ENCODE results near the gene CRYBB2.

CRYBB2 gene

DNA sequence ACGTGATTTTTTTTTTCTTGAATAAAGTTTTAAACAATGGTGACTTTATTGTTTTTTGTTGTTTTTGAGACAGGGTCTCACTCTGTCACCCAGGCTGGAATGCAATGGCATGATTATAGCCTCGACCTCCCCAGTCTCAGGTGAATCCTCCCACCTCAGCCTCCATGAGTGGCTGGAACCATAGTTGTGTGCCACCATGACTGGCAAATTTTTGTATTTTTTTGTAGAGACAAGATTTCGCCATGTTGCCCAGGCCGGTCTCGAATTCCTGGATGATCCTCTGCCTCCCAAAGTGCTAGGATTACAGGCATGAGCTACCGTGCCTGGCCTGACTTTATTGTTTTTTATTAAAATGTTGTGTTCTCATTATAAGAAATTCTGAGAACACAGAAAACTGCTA is 32.0 kb upstream of the CRYBB2 start:
- no peak overlapping the region for H3K4me3 ChIP-seq (ENCODE audit: low read length)
- DNase-seq (ENCODE audit: low read depth): no peak

DNA sequence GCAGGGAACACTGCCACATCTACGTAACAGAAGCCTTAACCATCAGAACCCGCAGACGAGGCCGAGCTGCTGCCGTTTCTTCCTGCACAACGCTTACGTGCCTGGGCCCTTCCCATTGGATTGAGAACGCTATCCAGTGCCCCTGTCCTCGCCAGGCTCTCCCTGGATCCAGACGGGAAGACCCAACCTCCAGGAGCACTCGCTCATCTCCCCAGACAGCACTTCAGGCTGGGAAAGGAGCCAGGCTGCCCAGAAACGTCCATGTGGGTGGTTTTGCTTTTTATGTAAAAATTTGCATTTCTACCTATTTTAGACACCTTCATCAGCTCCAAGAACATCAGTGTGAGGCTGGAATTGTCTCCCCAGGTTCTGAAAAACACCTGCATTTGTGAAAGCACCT is 27.0 kb upstream of the CRYBB2 start:
- DNase-seq (ENCODE audit: low read depth): no peak
- no peak for TF ChIP-seq CTCF (conservative IDR thresholded peaks at IDR 0.05; ENCODE audit: low read length)
- no peak overlapping the region for H3K4me3 ChIP-seq (ENCODE audit: low read length)

More for the DNA sequence above, 32.0 kb upstream of the CRYBB2 start:
- TF ChIP-seq CTCF (conservative IDR thresholded peaks at IDR 0.05; ENCODE audit: low read length): no peak

GRCh38 chr22:25193130-25193529 is 26.3 kb upstream of the CRYBB2 start:
- TF ChIP-seq CTCF (conservative IDR thresholded peaks at IDR 0.05; ENCODE audit: low read length): no peak
- DNase-seq (ENCODE audit: low read depth): no peak
- H3K4me3 ChIP-seq (ENCODE audit: low read length): no peak overlapping the region

DNA sequence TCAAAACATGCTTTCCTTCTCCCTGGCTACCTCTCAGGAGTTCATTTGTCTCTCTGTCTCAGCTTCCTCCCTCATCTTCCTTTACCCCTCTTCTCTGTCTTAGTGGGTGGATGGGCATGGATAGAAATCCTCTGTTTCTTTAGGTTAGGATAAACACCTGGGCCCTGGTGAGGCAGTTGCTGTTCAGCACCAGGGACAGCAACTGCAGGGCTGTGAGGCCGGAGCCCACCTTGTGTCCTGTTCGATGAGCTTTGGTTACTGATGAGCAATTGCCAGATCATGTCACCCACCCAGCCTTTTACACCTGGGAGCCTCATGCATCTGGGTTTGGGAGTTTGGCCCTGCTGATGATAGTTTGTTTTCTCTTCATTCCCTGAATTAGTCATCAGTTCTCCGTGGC is 25.9 kb upstream of the CRYBB2 start:
- DNase-seq (ENCODE audit: low read depth): no peak
- H3K4me3 ChIP-seq (ENCODE audit: low read length): no peak overlapping the region
- no peak for TF ChIP-seq CTCF (conservative IDR thresholded peaks at IDR 0.05; ENCODE audit: low read length)

DNA sequence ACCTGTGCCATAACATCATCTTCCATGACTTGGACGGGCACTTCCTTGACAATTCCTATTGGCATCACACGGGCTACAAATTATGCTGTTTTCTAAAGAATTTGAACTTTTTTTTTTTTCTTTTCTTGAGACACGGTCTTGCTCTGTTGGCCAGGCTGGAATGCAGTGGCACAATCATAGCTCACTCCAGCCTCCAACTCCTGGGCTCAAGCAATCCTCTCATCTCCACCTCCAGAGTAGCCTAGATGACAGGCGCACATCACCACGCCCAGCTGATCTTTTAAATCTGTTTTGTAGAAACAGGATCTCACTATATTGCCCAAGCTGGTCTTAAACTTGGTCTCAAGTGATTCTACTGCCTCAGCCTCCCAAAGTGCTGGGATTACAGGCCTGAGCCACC is 23.1 kb upstream of the CRYBB2 start:
- H3K4me3 ChIP-seq (ENCODE audit: low read length): no peak overlapping the region
- no peak for DNase-seq (ENCODE audit: low read depth)
- TF ChIP-seq CTCF (conservative IDR thresholded peaks at IDR 0.05; ENCODE audit: low read length): no peak

DNA sequence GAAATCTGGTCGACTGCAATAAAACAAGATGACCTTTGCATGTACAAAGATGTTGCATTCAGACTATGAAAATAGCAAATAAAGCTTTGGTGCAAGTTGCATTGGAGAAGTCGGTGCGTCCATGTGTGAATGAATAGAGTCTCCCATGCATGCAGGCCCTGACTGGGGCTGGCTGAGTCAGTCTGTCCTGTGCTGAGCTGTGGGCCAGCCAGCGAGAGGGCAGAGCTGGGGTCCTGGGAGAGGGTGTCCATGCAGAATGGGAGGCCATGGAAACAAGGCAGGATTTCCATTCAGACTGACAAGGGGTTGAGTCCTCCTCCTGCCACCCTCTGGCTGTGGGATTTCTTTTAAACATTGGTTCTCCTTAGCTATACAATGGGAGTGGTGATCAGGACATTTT is 22.1 kb upstream of the CRYBB2 start:
- no peak for DNase-seq (ENCODE audit: low read depth)
- no peak for TF ChIP-seq CTCF (conservative IDR thresholded peaks at IDR 0.05; ENCODE audit: low read length)
- no peak overlapping the region for H3K4me3 ChIP-seq (ENCODE audit: low read length)

DNA sequence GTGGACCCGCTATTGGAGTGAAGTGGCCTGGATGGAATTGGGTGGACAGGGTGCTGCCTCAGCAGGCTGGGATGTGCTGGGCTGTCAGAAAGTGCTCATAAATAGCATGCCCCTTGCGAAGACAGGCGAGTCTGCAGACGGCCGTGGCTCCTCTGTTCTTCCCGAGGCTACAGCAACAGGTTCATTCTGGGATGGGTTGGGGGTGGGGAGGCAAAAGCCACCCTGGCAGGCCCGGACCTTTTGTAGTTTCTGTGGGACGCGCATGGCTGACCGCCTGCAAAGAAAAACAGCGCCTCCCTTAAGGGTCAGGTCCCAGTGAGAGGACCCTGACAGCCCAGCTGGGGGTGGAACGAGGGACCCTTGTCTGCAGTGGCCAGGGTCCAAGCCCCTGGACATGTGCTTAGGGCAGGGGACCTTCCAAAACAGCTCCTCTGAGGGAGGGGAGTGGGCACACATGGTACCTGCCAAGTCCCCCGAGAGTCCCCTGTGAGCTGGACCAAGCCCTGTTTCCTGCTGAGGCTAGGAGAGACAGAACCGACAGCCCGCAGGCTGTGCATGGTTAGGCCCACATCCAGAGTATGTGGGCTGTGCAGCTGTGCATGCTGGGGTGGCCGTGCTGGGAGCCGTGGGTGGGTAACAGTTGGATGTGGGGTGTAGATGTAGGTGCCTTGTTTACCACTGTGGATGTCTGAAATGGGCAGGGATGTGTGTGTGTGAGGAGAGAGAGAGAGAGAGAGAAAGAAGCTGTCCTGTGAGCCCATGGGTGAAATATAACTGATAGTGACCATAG is 19.5 kb upstream of the CRYBB2 start, which contains the start of gene CRYBB3:
Gene CRYBB3, plus strand, starts transcription at position 128 of the 790 bp plus-strand sequence. CDS start 1,539 bp downstream, outside the sequence.
- DNase-seq (ENCODE audit: low read depth): no peak
- TF ChIP-seq CTCF (conservative IDR thresholded peaks at IDR 0.05; ENCODE audit: low read length): no peak
- H3K4me3 ChIP-seq (ENCODE audit: low read length): no peak within 1 kb of the TSS

All from AG10803 (cell line).